PFSK-1 (cell line): ENCODE measurements around the gene PTGDR2.

Experiments
- FOXP2 ChIP-seq: optimal IDR thresholded peaks from 2 replicates; pipeline ENCODE3; 2011; ENCODE audit warnings: borderline replicate concordance, control low read depth, inconsistent platforms; ENCODE audit not compliant: insufficient read depth; ENCODE audit errors: extremely low read length, extremely low read depth
- POLR2AphosphoS5 ChIP-seq: IDR thresholded peaks from 2 replicates; pipeline ENCODE4 v1.6.1; 2012; ENCODE audit warnings: low read depth, mild to moderate bottlenecking, control low read depth, low read length, moderate library complexity
- SIN3A ChIP-seq: IDR thresholded peaks from 2 replicates; pipeline ENCODE4 v1.6.1; 2012; ENCODE audit warnings: mild to moderate bottlenecking, low read length, moderate library complexity, borderline replicate concordance; ENCODE audit not compliant: insufficient read depth
- TAF1 ChIP-seq: IDR thresholded peaks from 2 replicates; pipeline ENCODE4 v1.6.1; 2012; ENCODE audit warnings: low read length, control low read depth, borderline replicate concordance; ENCODE audit not compliant: insufficient read depth
- TF ChIP-seq, protein P1 (sequence below), 2 experiments: IDR thresholded peaks; 2 replicates each; pipeline versions ENCODE4 v1.6.1 to v1.8.0; 2011 to 2012; ENCODE audit warnings: low read depth in 2 of 2, low read length in 2 of 2, control low read depth in 1 of 2, inconsistent platforms in 1 of 2, mild to moderate bottlenecking in 1 of 2, moderate library complexity in 1 of 2; ENCODE audit not compliant: insufficient read depth in 1 of 2

PTGDR2 gene

DNA sequence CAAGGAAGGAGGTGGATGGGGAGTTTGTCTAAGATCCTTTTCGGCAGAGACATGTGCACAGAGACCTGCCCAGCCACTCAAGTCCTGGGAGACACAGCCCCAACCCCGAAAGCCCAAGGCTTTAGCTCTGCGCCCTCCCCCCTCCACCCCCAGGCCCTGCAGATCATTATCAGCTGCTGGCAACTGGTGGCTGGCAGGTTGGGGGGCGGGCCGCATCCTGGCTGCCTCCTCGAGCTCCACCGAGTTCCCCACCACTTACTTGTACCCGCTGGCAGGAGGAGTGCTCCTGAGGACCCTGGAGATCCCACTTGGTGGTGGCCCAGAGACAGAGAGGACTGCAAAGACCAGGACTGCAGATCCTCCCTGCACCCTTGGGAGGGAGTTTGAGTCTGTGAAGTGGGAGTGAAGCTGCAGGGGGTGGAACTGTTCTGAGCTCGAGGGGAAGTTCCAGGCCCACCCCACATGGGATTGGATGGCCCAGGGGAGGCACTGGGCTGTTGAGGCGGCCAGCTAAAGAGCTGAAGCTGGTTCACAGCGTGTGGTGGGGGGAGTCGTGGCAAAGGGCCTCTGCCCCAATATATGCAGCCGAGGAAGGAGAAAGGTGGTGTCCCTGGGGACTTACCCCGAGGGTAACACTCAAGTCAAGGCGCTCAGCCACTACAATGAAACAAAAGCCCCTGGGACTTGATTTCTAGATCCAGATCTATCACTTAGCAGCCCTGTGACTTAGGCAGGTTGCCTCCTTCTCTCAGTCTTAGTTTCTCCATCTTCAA lies 33.7 kb downstream of the PTGDR2 start:
- TF ChIP-seq TAF1 (no peak), FOXP2 (no peak), POLR2AphosphoS5 (no peak), SIN3A (no peak)
- TF ChIP-seq, protein P1, sequence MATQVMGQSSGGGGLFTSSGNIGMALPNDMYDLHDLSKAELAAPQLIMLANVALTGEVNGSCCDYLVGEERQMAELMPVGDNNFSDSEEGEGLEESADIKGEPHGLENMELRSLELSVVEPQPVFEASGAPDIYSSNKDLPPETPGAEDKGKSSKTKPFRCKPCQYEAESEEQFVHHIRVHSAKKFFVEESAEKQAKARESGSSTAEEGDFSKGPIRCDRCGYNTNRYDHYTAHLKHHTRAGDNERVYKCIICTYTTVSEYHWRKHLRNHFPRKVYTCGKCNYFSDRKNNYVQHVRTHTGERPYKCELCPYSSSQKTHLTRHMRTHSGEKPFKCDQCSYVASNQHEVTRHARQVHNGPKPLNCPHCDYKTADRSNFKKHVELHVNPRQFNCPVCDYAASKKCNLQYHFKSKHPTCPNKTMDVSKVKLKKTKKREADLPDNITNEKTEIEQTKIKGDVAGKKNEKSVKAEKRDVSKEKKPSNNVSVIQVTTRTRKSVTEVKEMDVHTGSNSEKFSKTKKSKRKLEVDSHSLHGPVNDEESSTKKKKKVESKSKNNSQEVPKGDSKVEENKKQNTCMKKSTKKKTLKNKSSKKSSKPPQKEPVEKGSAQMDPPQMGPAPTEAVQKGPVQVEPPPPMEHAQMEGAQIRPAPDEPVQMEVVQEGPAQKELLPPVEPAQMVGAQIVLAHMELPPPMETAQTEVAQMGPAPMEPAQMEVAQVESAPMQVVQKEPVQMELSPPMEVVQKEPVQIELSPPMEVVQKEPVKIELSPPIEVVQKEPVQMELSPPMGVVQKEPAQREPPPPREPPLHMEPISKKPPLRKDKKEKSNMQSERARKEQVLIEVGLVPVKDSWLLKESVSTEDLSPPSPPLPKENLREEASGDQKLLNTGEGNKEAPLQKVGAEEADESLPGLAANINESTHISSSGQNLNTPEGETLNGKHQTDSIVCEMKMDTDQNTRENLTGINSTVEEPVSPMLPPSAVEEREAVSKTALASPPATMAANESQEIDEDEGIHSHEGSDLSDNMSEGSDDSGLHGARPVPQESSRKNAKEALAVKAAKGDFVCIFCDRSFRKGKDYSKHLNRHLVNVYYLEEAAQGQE (IDR thresholded peaks at IDR 0.05; ENCODE audit: insufficient read depth in 1 of 2, low read depth in 2 of 2, low read length in 2 of 2), result no peak

GRCh38 chr11:60818057-60818456 lies 37.7 kb downstream of the PTGDR2 start:
- no peak for TF ChIP-seq TAF1
- no peak for TF ChIP-seq POLR2AphosphoS5
- no peak for TF ChIP-seq FOXP2
- no peak for TF ChIP-seq SIN3A
- TF ChIP-seq, protein P1 (IDR thresholded peaks at IDR 0.05; ENCODE audit: insufficient read depth in 1 of 2, low read depth in 2 of 2, low read length in 2 of 2), result no peak

DNA sequence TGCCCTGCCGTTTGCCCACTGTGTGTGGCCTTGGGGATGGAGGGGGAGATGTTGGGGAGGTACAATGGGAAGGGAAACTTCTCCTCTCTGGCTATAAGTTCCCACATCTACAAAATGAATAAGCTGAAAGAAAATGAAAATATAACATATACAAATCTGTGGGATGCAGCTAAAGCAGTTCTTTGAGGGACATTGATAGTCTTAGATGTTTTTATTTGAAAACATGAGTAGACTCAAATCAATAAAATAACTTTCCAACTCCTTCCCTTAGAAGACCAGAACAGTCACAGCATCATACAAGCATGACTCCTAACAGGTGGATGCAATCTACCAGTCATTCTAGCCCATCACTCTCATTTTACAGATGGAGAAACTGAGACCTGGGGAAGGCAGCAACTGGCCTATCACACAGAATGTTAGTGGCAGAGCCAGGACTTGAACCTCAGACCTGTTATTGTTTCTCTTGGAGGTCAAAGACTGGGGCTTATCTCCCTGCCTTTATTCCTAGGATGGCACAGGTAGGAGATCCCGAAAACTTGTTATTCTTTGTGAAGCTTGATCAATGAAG lies 39.1 kb downstream of the PTGDR2 start:
- TF ChIP-seq TAF1 (no peak), FOXP2 (no peak), POLR2AphosphoS5 (no peak), SIN3A (no peak)
- TF ChIP-seq, protein P1 (IDR thresholded peaks at IDR 0.05; ENCODE audit: insufficient read depth in 1 of 2, low read depth in 2 of 2, low read length in 2 of 2), result no peak

GRCh38 chr11:60814112-60814511 lies 41.6 kb downstream of the PTGDR2 start:
- TF ChIP-seq, protein P1 (IDR thresholded peaks at IDR 0.05; ENCODE audit: insufficient read depth in 1 of 2, low read depth in 2 of 2, low read length in 2 of 2), result no peak
